ENCODE measurements around the gene SEMA5A.

DNA sequence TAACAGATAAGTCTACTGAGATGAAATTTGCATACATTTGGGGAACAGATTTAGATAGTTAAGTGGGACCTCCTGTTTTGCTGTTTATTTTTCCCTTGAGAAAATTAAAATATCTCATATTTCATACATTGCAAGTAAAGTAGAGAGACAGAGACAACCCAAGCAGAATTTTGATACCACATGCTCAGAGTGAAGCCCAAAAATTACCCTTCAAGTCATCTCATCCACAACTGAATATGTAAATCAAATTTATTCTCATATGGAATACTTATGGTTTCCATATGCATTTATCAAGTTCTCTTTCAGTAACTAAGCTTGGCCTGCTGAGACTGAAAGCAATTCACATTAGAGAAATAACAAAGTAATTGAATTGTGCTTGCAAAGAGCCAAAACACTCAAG, 474.4 kb downstream of the SEMA5A start:
- no peak for TF ChIP-seq POLR2AphosphoS5 (IDR thresholded peaks at IDR 0.05)
- TF ChIP-seq, protein P1, sequence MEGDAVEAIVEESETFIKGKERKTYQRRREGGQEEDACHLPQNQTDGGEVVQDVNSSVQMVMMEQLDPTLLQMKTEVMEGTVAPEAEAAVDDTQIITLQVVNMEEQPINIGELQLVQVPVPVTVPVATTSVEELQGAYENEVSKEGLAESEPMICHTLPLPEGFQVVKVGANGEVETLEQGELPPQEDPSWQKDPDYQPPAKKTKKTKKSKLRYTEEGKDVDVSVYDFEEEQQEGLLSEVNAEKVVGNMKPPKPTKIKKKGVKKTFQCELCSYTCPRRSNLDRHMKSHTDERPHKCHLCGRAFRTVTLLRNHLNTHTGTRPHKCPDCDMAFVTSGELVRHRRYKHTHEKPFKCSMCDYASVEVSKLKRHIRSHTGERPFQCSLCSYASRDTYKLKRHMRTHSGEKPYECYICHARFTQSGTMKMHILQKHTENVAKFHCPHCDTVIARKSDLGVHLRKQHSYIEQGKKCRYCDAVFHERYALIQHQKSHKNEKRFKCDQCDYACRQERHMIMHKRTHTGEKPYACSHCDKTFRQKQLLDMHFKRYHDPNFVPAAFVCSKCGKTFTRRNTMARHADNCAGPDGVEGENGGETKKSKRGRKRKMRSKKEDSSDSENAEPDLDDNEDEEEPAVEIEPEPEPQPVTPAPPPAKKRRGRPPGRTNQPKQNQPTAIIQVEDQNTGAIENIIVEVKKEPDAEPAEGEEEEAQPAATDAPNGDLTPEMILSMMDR (IDR thresholded peaks at IDR 0.05): no peak
